GM18867 (cell line): Measurements from ENCODE around the gene LNPK.
"Not testable (repeated sequence)": the region's sequence is repeated elsewhere in the genome, so short reads cannot be mapped to it uniquely, and the experiment has no call there.

Experiments used
- ATAC-seq: cut with Tn5 transposase; IDR thresholded peaks from one replicate; pipeline ENCODE4 v1.9.1; 2021; ENCODE audit warnings: mild to moderate bottlenecking, moderate library complexity; ENCODE audit not compliant: unreplicated experiment

LNPK gene

GRCh38 chr2:175913267-175913666 is 88.8 kb downstream of the LNPK start:
- ATAC-seq = not testable (repeated sequence)

- ATAC-seq = no peak
These were observed 98.0 kb downstream of the LNPK start for GRCh38 chr2:175904035-175904434.

GRCh38 chr2:175903384-175903936 is 98.6 kb downstream of the LNPK start:
- no peak for ATAC-seq

DNA sequence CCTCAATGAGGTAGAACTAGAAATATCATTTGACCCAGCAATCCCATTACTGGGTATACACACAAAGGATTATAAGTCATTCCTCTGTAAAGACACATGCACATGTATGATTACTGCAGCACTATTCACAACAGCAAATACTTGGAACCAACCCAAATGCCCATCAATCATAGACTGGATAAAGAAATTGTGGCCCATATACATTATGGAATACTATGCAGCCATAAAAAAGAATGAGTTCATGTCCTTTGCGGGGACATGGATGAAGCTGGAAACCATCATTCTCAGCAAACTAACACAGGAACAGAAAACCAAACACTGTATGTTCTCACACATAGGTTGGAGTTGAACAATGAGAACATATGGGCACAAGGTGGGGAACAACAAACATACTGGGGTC is 106.1 kb downstream of the LNPK start:
- not testable (repeated sequence) for ATAC-seq

DNA sequence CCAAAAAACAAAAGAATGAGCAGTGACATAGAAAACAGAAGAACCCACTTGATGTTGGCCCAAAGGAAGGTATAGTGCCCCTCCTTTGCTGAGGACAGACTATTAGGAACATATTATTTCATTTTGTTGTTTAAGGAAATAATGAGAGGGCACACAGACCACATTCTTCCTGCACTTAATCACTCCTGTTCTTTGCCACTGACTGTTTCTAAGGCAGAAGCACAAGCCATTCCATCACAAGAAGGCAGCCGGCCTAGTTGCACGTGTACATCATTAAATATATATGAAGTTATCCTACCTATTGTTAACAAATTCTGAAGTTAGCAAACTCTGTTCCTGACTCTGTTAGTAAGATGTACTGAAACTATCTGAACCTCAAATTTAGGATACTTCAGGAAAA is 110.0 kb downstream of the LNPK start:
- ATAC-seq = no peak

- ATAC-seq = no peak
These were observed 111.3 kb downstream of the LNPK start for GRCh38 chr2:175890636-175891242.

- no peak for ATAC-seq
These were observed 112.3 kb downstream of the LNPK start for GRCh38 chr2:175889701-175890302.

DNA sequence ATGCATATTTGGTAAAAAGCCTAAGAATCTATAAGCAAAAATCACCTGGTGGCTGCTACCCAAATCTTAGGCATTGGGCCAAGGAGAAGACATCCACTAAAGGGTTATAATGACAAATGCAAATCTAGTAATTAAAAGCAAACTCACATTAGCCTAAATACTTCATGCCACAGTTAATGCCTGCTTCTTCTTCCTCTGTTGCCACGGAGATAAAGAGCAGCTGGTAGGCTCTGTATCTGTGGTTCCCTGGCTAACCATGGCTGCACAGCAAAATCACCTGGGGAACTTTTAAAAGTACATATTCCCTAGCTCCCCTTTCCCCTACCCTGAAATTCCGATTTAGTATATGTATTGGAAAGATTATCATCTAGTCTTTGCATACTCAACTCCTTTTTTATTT is 114.3 kb downstream of the LNPK start:
- ATAC-seq = no peak

DNA sequence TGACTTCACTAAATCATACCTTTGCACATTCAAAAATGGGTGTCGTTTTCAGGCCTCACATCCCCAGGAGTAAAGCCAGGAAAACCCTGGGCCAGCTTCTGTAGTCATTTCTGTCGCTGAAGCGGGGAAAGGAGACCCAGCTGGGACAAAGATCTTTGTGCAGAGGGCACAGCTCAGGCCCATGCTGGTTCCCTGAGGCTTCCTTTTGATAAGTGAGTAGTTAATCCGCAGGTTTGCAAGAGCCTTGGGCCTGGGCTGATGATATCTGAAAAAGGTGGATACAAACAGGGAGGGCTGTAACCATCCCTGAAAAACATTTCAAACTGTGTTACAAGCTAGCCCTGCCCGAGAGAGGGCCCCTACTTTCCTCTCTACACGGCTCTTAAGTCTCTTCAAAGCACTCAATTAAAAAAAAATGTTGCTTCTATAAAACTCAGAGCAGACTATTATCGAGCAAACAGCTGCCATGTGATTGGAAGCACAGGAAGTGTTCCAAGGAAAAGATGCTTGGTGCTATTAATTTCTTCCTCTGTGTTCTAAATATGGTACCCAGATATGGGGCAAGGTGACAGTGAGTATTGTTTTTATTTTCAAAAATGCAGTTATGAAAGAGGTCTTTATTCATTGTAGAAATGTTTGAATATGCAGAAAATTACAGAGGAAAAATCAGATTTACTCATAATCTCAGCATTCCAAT is 117.2 kb downstream of the LNPK start:
- ATAC-seq = no peak

DNA sequence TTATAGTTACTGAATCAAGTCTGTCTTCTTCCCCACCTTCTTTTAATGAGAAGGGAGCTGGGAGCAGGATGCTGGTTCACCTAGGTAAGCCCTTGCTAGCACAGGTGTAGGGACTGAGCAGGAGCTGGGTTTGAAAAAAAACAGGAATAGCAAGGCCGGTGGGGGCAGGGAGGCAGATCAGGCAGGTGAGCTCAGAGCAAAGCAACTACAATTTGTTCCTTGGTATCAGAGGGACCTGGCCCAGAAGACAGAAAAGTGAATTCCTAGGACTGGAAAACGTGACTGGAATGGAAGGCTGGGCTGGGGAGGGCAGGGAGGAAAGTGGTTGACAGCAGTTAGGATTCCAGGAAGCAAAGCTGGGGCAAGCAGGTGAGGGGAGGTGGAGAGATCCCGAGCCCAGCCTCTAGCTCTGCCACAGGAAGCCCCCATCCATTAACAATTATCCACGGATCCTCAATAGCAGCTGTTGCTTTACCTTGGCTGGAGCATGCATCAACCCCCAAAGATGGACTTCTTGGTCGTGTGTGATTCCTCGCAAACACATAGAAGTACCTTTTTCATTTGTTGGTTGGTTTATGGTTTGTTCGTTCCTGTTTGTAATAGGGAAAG is 118.4 kb downstream of the LNPK start:
- no peak for ATAC-seq

- ATAC-seq = no peak
These were observed 122.4 kb downstream of the LNPK start for GRCh38 chr2:175879679-175880078.

DNA sequence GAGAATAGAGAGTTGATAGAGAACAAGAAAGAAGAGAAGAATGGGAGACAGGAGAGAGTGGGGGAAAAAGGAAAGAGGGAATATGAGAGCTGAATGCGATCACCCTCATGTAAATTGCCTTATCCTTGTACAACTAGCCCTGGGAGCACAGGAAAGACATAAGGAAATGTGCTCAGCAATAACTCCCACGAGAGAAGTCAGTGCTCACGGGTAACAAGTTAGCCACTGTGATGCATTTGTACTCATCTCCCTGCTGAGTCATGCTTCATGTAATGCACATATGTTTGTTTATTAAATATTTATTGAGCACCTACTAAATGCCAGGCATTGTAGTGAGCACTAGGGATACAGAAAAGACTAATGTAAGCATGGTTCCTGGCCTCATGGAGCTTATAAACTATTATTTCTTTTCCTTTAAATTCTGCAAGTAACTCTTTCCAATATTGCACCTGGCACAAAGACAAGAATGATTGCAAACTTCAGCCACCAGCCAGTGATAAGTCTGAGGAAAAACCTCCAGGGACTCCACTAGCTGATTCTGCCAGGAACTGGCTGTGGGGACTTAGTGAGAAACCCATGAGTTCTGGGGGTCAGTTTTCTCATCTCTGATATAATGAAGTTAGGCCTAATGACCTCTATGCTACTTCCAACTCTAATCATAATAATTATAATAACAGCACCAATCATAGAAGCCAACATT is 124.1 kb downstream of the LNPK start:
- no peak for ATAC-seq

DNA sequence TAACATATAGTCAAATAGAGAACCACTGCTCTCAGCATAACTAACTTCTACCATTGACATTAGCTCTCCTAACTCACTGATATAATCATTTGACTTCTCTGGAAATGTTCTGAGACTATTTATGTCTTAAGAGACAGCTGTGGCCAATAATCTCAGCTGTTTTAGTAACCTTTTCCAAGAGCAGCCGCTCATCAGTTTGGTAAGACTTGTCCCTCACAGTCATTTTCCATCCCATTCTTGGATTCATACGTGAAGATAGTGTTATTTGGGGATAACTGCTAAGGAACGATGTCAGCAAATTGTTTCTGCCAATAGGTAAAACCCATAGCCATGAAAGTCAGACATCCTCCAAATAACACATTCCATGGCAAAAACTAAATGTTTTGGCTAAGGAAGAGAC is 127.8 kb downstream of the LNPK start:
- ATAC-seq = no peak
